ENCODE data around the gene HSF5.

The HSF5 gene

DNA sequence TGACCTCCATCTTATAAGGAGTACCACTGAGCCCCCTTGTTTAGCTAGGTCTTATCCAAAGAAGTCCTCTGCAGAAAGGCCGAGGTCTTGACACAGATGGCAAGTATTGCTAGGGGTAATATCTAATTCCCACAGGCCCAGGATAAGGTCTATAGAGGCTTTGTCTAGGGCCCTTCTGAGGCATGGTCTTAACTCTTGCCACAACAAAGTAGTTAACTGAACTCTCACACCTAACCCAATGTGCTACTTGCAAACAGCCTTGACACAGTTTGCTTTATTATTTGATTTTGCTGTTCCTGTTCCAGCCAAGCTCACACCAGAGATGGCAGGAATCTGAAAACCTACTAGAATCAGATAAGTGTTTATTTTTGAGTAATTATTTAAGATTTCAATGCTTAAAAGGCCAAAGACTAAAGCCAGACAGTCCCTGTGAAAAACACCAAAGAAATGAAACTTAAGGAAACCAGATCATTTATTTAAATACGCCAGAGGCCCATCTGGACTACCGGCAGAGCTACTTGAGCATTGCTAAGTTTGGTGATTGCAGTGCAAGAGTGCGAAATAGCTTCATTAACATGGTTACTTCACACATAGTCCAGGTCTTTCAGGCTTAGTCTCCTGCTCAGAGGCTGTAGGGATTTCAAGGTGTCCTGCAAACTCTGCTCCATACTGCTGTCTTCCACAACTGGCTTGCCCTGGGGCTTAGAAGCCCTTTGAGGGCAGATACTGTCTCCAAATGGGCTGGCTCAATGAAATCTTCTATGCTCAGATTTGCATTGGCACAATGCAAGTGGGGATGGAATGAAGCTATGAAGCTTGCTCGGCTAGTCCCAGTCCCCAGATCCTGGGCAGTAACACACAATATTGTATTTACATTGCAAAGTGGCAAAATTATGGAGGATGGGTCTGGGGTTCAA is 107.7 kb downstream of the HSF5 start:
- H3K27me3 ChIP-seq (ENCODE audit: insufficient read depth, poor library complexity, severe bottlenecking): no peaks in the 10 kb centered on the region
- H3K27ac ChIP-seq (replicated peaks): no peak overlapping the region
- DNase-seq (ENCODE audit: low read depth in 1 of 2, low spot score in 1 of 2): no peak
- H3K4me3 ChIP-seq (replicated peaks; ENCODE audit: insufficient read depth, low read length): no peak overlapping the region
- TF ChIP-seq, protein P1, sequence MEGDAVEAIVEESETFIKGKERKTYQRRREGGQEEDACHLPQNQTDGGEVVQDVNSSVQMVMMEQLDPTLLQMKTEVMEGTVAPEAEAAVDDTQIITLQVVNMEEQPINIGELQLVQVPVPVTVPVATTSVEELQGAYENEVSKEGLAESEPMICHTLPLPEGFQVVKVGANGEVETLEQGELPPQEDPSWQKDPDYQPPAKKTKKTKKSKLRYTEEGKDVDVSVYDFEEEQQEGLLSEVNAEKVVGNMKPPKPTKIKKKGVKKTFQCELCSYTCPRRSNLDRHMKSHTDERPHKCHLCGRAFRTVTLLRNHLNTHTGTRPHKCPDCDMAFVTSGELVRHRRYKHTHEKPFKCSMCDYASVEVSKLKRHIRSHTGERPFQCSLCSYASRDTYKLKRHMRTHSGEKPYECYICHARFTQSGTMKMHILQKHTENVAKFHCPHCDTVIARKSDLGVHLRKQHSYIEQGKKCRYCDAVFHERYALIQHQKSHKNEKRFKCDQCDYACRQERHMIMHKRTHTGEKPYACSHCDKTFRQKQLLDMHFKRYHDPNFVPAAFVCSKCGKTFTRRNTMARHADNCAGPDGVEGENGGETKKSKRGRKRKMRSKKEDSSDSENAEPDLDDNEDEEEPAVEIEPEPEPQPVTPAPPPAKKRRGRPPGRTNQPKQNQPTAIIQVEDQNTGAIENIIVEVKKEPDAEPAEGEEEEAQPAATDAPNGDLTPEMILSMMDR (IDR thresholded peaks at IDR 0.05; ENCODE audit: insufficient read depth, low read length): no peak
- TF ChIP-seq SPI1 (IDR thresholded peaks at IDR 0.05; ENCODE audit: borderline replicate concordance, low read depth): no peak
- TF ChIP-seq, protein P2, sequence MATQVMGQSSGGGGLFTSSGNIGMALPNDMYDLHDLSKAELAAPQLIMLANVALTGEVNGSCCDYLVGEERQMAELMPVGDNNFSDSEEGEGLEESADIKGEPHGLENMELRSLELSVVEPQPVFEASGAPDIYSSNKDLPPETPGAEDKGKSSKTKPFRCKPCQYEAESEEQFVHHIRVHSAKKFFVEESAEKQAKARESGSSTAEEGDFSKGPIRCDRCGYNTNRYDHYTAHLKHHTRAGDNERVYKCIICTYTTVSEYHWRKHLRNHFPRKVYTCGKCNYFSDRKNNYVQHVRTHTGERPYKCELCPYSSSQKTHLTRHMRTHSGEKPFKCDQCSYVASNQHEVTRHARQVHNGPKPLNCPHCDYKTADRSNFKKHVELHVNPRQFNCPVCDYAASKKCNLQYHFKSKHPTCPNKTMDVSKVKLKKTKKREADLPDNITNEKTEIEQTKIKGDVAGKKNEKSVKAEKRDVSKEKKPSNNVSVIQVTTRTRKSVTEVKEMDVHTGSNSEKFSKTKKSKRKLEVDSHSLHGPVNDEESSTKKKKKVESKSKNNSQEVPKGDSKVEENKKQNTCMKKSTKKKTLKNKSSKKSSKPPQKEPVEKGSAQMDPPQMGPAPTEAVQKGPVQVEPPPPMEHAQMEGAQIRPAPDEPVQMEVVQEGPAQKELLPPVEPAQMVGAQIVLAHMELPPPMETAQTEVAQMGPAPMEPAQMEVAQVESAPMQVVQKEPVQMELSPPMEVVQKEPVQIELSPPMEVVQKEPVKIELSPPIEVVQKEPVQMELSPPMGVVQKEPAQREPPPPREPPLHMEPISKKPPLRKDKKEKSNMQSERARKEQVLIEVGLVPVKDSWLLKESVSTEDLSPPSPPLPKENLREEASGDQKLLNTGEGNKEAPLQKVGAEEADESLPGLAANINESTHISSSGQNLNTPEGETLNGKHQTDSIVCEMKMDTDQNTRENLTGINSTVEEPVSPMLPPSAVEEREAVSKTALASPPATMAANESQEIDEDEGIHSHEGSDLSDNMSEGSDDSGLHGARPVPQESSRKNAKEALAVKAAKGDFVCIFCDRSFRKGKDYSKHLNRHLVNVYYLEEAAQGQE (IDR thresholded peaks at IDR 0.05; ENCODE audit: insufficient replicate concordance, low read depth): no peak

DNA sequence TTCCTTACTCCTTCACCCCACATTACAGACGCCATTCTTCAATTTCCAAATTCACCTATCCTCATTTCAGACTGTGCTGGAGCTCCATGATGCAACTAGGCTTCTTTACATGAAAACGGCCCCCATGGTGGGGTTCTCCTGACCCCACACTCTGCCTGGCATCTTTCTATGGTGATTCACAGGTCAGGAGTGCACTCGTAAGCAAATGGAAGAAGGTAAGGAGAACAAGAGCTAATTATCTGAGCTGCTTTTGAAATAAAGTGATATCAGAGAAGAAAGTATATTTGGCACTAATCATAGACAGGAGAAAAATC is 108.7 kb downstream of the HSF5 start:
- Histone ChIP-seq H3K4me3 (replicated peaks; ENCODE audit: insufficient read depth, low read length) (no peak overlapping the region), H3K27me3 (ENCODE audit: insufficient read depth, poor library complexity, severe bottlenecking) (no peaks in the 10 kb centered on the region), H3K27ac (replicated peaks) (no peak overlapping the region)
- TF ChIP-seq POLR2AphosphoS5 (IDR thresholded peaks at IDR 0.05; ENCODE audit: low read depth) (no peak), SPI1 (IDR thresholded peaks at IDR 0.05; ENCODE audit: borderline replicate concordance, low read depth) (no peak), GABPA (IDR thresholded peaks at IDR 0.05; ENCODE audit: low read depth) (no peak)
- TF ChIP-seq, protein P2 (IDR thresholded peaks at IDR 0.05; ENCODE audit: insufficient replicate concordance, low read depth): no peak
- TF ChIP-seq, protein P1 (IDR thresholded peaks at IDR 0.05; ENCODE audit: insufficient read depth, low read length): no peak
- DNase-seq (ENCODE audit: low read depth in 1 of 2, low spot score in 1 of 2): no peak

DNA sequence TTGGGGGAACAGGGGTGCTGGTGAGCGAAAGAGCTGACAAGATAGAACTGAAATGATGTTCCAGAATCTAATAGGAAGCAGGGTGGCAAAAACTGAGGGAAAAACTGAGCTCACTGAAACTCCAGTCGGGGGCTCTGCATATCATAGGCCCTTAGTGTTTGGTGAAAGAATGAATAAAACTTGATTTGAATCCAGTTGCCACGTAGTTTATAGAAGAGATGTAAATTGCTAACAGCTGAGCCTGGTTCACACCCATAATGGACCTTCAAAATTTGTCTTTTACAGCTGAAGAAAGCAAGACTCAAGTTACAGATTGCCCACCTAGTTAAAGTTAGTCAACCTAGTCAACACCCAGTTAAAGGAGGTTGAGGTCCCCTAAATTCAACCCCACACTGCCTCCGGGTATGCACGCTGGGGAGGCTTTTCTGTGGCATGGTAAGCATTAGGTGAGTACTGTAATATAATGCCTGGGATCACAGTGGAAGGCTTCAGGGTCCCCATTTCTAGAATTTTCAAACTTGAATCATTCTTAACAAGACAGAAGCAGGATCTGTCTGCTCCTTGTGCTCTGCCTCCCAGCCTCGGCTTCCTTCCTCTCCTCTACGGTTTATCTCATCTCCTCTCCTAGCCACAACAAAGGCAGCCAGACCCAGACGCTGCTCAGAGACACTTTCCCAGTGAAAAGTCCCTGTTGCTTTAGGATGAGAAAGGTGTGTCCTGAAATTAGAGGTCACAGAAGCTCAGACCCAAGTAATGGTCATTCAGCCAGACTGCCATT is 109.3 kb downstream of the HSF5 start:
- H3K27me3 ChIP-seq (ENCODE audit: insufficient read depth, poor library complexity, severe bottlenecking): no peaks in the 10 kb centered on the region
- no peak for DNase-seq (ENCODE audit: low read depth in 1 of 2, low spot score in 1 of 2)
- no peak overlapping the region for H3K27ac ChIP-seq (replicated peaks)
- TF ChIP-seq SPI1 (IDR thresholded peaks at IDR 0.05; ENCODE audit: borderline replicate concordance, low read depth): no peak
- TF ChIP-seq POLR2AphosphoS5 (IDR thresholded peaks at IDR 0.05; ENCODE audit: low read depth): no peak
- TF ChIP-seq, protein P2 (IDR thresholded peaks at IDR 0.05; ENCODE audit: insufficient replicate concordance, low read depth): no peak
- TF ChIP-seq GABPA (IDR thresholded peaks at IDR 0.05; ENCODE audit: low read depth): no peak
- TF ChIP-seq, protein P1 (IDR thresholded peaks at IDR 0.05; ENCODE audit: insufficient read depth, low read length): no peak
- H3K4me3 ChIP-seq (replicated peaks; ENCODE audit: insufficient read depth, low read length): no peak overlapping the region

Data from HL-60 (cell line).